IMR-90 (cell line): ENCODE data around the gene SPAG16. TPM values are rescaled to one million over a fixed set of nuclear protein-coding genes. Genes with fewer than 3 reads are reported as not detected.

Experiments
- ATAC-seq: fragments of 200-7000 bp; cut with Tn5 transposase; 2 replicates; pipeline ENCODE4 v1.9.1; 2020; ENCODE audit warnings: low read depth, mild to moderate bottlenecking, moderate library complexity
- BruUV-seq: library from RNA; stranded (reverse); fragments of 400-500 nt; replicated peaks from 2 replicates; lab custom pipeline; 2021; lab: Mats Ljungman, UMichigan
- CTCF ChIA-PET: fragments of 300-600 bp; formaldehyde crosslinking; extraction: SDS; loops from one replicate; lab custom pipeline; 2021; ENCODE audit warnings: antibody characterized with exemption; lab: Yijun Ruan, JAX
- POLR2A ChIA-PET: fragments of 300-600 bp; sonication (Branson Sonifier 250); formaldehyde crosslinking; loops from one replicate; lab custom pipeline; 2022; ENCODE audit warnings: antibody characterized with exemption; ENCODE audit not compliant: unreplicated experiment; lab: Charles Lee
- DNase-seq: peaks from one replicate; pipeline ENCODE4 v3.0.0; 2013
- H2AFZ ChIP-seq: replicated peaks from 2 replicates; pipeline ENCODE3; 2013; ENCODE audit warnings: low read length, mild to moderate bottlenecking; ENCODE audit not compliant: poor library complexity
- H2AK5ac ChIP-seq: 2 replicates; pipeline ENCODE4 v1.6.1; 2013; ENCODE audit warnings: low read depth, low read length, inconsistent platforms
- H2AK9ac ChIP-seq: replicated peaks from 2 replicates; pipeline ENCODE3; 2013; ENCODE audit warnings: mild to moderate bottlenecking, low read depth, low read length, moderate library complexity; ENCODE audit not compliant: poor library complexity
- H2BK120ac ChIP-seq: 2 replicates; pipeline ENCODE4 v1.6.1; 2013; ENCODE audit warnings: low read depth, low read length, inconsistent platforms
- H2BK15ac ChIP-seq: 3 replicates; pipeline ENCODE4 v1.6.1; 2013; ENCODE audit warnings: low read depth, low read length, inconsistent platforms
- H2BK20ac ChIP-seq: 2 replicates; pipeline ENCODE4 v1.6.1; 2013; ENCODE audit warnings: low read depth, mild to moderate bottlenecking, inconsistent platforms, low read length, moderate library complexity
- H2BK5ac ChIP-seq: 2 replicates; pipeline ENCODE4 v1.6.1; 2013; ENCODE audit warnings: mild to moderate bottlenecking, low read depth, low read length, inconsistent platforms; ENCODE audit not compliant: poor library complexity, severe bottlenecking
- H3K14ac ChIP-seq: replicated peaks from 2 replicates; pipeline ENCODE4 v1.6.1; 2013; ENCODE audit warnings: low read depth, low read length, inconsistent platforms
- H3K18ac ChIP-seq: 2 replicates; pipeline ENCODE4 v1.6.1; 2013; ENCODE audit warnings: low read depth, low read length, control low read depth
- H3K23ac ChIP-seq: 2 replicates; pipeline ENCODE4 v1.6.1; 2013; ENCODE audit warnings: low read depth, low read length, inconsistent platforms
- H3K27ac ChIP-seq: 2 replicates; pipeline ENCODE4 v1.5.1; 2013; ENCODE audit warnings: mild to moderate bottlenecking, control low read depth, low read length; ENCODE audit not compliant: insufficient read depth
- H3K27me3 ChIP-seq: 2 replicates; pipeline ENCODE4 v1.6.1; 2013; ENCODE audit warnings: low read length; ENCODE audit not compliant: control insufficient read depth, insufficient read depth
- H3K36me3 ChIP-seq: 2 replicates; pipeline ENCODE4 v1.6.1; 2013; ENCODE audit warnings: low read length, mixed read lengths; ENCODE audit not compliant: control insufficient read depth, insufficient read depth
- H3K4ac ChIP-seq: 2 replicates; pipeline ENCODE4 v1.6.1; 2013; ENCODE audit warnings: low read depth, low read length, inconsistent platforms
- H3K4me1 ChIP-seq: 2 replicates; pipeline ENCODE4 v1.6.1; 2013; ENCODE audit warnings: low read length, mixed read lengths; ENCODE audit not compliant: control insufficient read depth, insufficient read depth
- H3K4me2 ChIP-seq: 2 replicates; pipeline ENCODE4 v1.6.1; 2013; ENCODE audit warnings: low read depth, mild to moderate bottlenecking, control low read depth, low read length, moderate library complexity
- H3K4me3 ChIP-seq: 2 replicates; pipeline ENCODE4 v1.5.1; 2013; ENCODE audit warnings: low read depth, mild to moderate bottlenecking, control low read depth, low read length, moderate library complexity; ENCODE audit not compliant: insufficient read depth
- H3K56ac ChIP-seq: 2 replicates; pipeline ENCODE4 v1.6.1; 2013; ENCODE audit warnings: low read length, inconsistent platforms; ENCODE audit not compliant: insufficient read depth; ENCODE audit errors: extremely low read depth
- H3K79me1 ChIP-seq, 2 experiments: 2 replicates each; pipeline ENCODE4 v1.6.1; 2013; ENCODE audit warnings: low read length in 2 of 2, inconsistent platforms in 1 of 2, low read depth in 1 of 2
- H3K9ac ChIP-seq: 2 replicates; pipeline ENCODE4 v1.6.1; 2013; ENCODE audit warnings: low read depth, low read length, control low read depth
- H3K9me1 ChIP-seq: 2 replicates; pipeline ENCODE4 v1.6.1; 2013; ENCODE audit warnings: low read length, inconsistent platforms; ENCODE audit not compliant: insufficient read depth
- H3K9me3 ChIP-seq: 2 replicates; pipeline ENCODE4 v1.6.1; 2013; ENCODE audit warnings: low read length; ENCODE audit not compliant: control insufficient read depth, insufficient read depth
- H4K20me1 ChIP-seq: 2 replicates; pipeline ENCODE4 v1.6.1; 2013; ENCODE audit warnings: low read length, inconsistent platforms; ENCODE audit not compliant: insufficient read depth
- H4K5ac ChIP-seq: 2 replicates; pipeline ENCODE4 v1.6.1; 2013; ENCODE audit warnings: mild to moderate bottlenecking, low read depth, low read length, control low read depth
- H4K8ac ChIP-seq, 2 experiments: 2 replicates each; pipeline ENCODE4 v1.6.1; 2013; ENCODE audit warnings: low read depth in 2 of 2, low read length in 2 of 2, control low read depth in 1 of 2, inconsistent platforms in 1 of 2
- H4K91ac ChIP-seq: 2 replicates; pipeline ENCODE4 v1.6.1; 2013; ENCODE audit warnings: low read depth, low read length, inconsistent platforms; ENCODE audit not compliant: insufficient read depth
- BHLHE40 ChIP-seq: fragments of 150-350 bp; IDR thresholded peaks from 2 replicates; pipeline ENCODE4 v1.6.1; 2016; ENCODE audit warnings: mild to moderate bottlenecking, low read depth, low read length
- FOS ChIP-seq: fragments of 150-350 bp; IDR thresholded peaks from 2 replicates; pipeline ENCODE4 v1.6.1; 2016; ENCODE audit warnings: low read depth, low read length
- MAFK ChIP-seq: IDR thresholded peaks from 2 replicates; pipeline ENCODE4 v1.6.1; 2012; ENCODE audit warnings: low read depth, low read length, improper control_type of control experiment
- MAZ ChIP-seq: IDR thresholded peaks from 2 replicates; pipeline ENCODE4 v1.6.1; 2012; ENCODE audit warnings: low read depth, mild to moderate bottlenecking, low read length, improper control_type of control experiment, moderate library complexity, borderline replicate concordance
- MXI1 ChIP-seq: IDR thresholded peaks from 2 replicates; pipeline ENCODE4 v1.6.1; 2012; ENCODE audit warnings: low read depth, mild to moderate bottlenecking, low read length, moderate library complexity, borderline replicate concordance
- NFE2L2 ChIP-seq: fragments of 150-350 bp; IDR thresholded peaks from 2 replicates; pipeline ENCODE4 v1.6.1; 2016; ENCODE audit warnings: low read depth, mild to moderate bottlenecking, low read length
- POLR2A ChIP-seq: IDR thresholded peaks from 2 replicates; pipeline ENCODE4 v1.6.1; 2012; ENCODE audit warnings: mild to moderate bottlenecking, low read depth, low read length
- RFX5 ChIP-seq: IDR thresholded peaks from 2 replicates; pipeline ENCODE4 v1.8.0; 2012; ENCODE audit warnings: low read depth, mild to moderate bottlenecking, low read length, moderate library complexity
- SMC3 ChIP-seq: fragments of 150-350 bp; IDR thresholded peaks from 2 replicates; pipeline ENCODE4 v1.6.1; 2016; ENCODE audit warnings: low read depth, mild to moderate bottlenecking, antibody characterized with exemption, low read length, moderate library complexity
- dilution Hi-C: fragments of 300-500 bp; cut with HindIII; formaldehyde crosslinking; loops from one replicate; pipeline ENCODE4 v1.14.3; 2018; ENCODE audit warnings: low sequenced_read_pairs; ENCODE audit not compliant: unreplicated experiment
- in situ Hi-C: fragments of 300-500 bp; cut with MboI; formaldehyde crosslinking; loops from 3 replicates; pipeline ENCODE4 v1.14.3; 2019; ENCODE audit warnings: low sequenced_read_pairs, inconsistent platforms, mixed read lengths
- intact Hi-C: fragments of 100-400 bp; cut with micrococcal nuclease; formaldehyde crosslinking; loops from 2 replicates; pipeline ENCODE4 v1.10.0; 2022
- polyA plus RNA-seq, 3 experiments: library from polyadenylated mRNA; depleted of rRNA; stranded (reverse); fragments of >200 nt; gene quantifications; 2 replicates each; pipeline ENCODE4 v1.2.3, GENCODE V29; 2012; ENCODE audit warnings: low replicate concordance in 1 of 3
- total RNA-seq: library from RNA; depleted of rRNA; stranded (reverse); fragments of >200 nt; gene quantifications from 2 replicates; pipeline ENCODE4 v1.2.3, GENCODE V29; 2012
- TF ChIP-seq, protein P1 (sequence below): conservative IDR thresholded peaks from 2 replicates; pipeline ENCODE4 v1.5.1; 2012; ENCODE audit warnings: mild to moderate bottlenecking, low read depth, low read length, improper control_type of control experiment
- TF ChIP-seq, protein P2 (sequence below): fragments of 150-350 bp; IDR thresholded peaks from 2 replicates; pipeline ENCODE4 v1.6.1; 2017; ENCODE audit warnings: mild to moderate bottlenecking, antibody characterized with exemption, low read length, low read depth
- TF ChIP-seq, protein P3 (sequence below): fragments of 150-350 bp; IDR thresholded peaks from 2 replicates; pipeline ENCODE4 v1.6.1; 2016; ENCODE audit warnings: low read depth, mild to moderate bottlenecking, low read length, moderate library complexity, borderline replicate concordance

The SPAG16 gene
- total and polyA plus RNA-seq, 2 of the 4 experiments (the other 2 are of a cell fraction), result 7.3 to 13.5 TPM

DNA sequence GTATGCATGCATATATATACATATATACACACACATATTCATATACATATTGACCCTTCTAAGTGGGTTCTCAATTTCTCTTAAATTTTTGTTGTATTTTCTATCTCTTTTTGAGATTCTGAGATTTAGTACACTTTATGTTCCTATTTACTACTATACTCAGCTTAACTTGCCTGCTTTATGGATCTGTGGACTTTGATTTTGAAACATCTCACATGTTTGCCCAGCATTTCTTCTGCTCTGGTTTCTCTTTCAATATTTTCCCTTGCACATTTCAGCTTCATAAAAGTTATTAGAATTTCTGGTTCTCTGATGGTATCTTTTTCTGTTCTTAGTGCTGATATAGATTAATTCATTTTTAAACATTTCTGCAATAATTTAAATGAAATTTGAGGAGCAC is 380.6 kb downstream of the SPAG16 start:
- Histone ChIP-seq H4K91ac (no peak overlapping the region), H2BK120ac (no peak overlapping the region), H3K9me3 (peaks cover 9% of the 10 kb centered on the region), H4K5ac (no peak overlapping the region), H3K36me3 (no peaks in the 10 kb centered on the region), H3K56ac (no peak overlapping the region), H3K4me2 (no peak overlapping the region), H3K18ac (no peak overlapping the region), H3K14ac (no peak overlapping the region), H3K4me1 (no peaks in the 10 kb centered on the region), H3K4ac (no peak overlapping the region), H2AK5ac (no peak overlapping the region), H3K9me1 (no peaks in the 10 kb centered on the region), H3K27me3 (no peaks in the 10 kb centered on the region), H3K23ac (no peak overlapping the region), H2BK5ac (no peak overlapping the region), H2BK20ac (no peak overlapping the region), H2AFZ (no peak overlapping the region), H3K4me3 (no peak overlapping the region), H3K79me1 (no peaks in the 10 kb centered on the region), H2AK9ac (no peak overlapping the region), H4K8ac (no peak overlapping the region), H3K27ac (no peak overlapping the region), H4K20me1 (no peaks in the 10 kb centered on the region), H2BK15ac (no peak overlapping the region), H3K9ac (no peak overlapping the region)
- ChIA-PET POLR2A (no interaction called here), CTCF (interaction anchor here (1.0 kb wide), 1 partner anchor 23 kb away, joined by 3 read pairs; no protein-coding TSS in a partner anchor)
- dilution Hi-C loops (no loop called here), in situ Hi-C loops (no loop called here), intact Hi-C loops (no loop called here)
- DNase-seq (no peak), ATAC-seq (no peak)
- BruUV-seq, result no TSS peak
- TF ChIP-seq, protein P1, sequence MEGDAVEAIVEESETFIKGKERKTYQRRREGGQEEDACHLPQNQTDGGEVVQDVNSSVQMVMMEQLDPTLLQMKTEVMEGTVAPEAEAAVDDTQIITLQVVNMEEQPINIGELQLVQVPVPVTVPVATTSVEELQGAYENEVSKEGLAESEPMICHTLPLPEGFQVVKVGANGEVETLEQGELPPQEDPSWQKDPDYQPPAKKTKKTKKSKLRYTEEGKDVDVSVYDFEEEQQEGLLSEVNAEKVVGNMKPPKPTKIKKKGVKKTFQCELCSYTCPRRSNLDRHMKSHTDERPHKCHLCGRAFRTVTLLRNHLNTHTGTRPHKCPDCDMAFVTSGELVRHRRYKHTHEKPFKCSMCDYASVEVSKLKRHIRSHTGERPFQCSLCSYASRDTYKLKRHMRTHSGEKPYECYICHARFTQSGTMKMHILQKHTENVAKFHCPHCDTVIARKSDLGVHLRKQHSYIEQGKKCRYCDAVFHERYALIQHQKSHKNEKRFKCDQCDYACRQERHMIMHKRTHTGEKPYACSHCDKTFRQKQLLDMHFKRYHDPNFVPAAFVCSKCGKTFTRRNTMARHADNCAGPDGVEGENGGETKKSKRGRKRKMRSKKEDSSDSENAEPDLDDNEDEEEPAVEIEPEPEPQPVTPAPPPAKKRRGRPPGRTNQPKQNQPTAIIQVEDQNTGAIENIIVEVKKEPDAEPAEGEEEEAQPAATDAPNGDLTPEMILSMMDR, result no peak
- TF ChIP-seq MXI1 (no peak), BHLHE40 (no peak), POLR2A (no peak), RFX5 (no peak), MAZ (no peak), SMC3 (no peak), MAFK (no peak), NFE2L2 (no peak), FOS (no peak)
- TF ChIP-seq, protein P2, sequence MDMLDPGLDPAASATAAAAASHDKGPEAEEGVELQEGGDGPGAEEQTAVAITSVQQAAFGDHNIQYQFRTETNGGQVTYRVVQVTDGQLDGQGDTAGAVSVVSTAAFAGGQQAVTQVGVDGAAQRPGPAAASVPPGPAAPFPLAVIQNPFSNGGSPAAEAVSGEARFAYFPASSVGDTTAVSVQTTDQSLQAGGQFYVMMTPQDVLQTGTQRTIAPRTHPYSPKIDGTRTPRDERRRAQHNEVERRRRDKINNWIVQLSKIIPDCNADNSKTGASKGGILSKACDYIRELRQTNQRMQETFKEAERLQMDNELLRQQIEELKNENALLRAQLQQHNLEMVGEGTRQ, result no peak
- TF ChIP-seq, protein P3, sequence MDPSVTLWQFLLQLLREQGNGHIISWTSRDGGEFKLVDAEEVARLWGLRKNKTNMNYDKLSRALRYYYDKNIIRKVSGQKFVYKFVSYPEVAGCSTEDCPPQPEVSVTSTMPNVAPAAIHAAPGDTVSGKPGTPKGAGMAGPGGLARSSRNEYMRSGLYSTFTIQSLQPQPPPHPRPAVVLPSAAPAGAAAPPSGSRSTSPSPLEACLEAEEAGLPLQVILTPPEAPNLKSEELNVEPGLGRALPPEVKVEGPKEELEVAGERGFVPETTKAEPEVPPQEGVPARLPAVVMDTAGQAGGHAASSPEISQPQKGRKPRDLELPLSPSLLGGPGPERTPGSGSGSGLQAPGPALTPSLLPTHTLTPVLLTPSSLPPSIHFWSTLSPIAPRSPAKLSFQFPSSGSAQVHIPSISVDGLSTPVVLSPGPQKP, result no peak
